Inflammatory macrophage treated with lipopolysaccharide for 4 hours (primary cell): ENCODE results near the gene FCHSD1.

Experiments used
- DNase-seq: peaks from one replicate; pipeline ENCODE4 v3.0.0-alpha.2; 2020

FCHSD1 gene

DNA sequence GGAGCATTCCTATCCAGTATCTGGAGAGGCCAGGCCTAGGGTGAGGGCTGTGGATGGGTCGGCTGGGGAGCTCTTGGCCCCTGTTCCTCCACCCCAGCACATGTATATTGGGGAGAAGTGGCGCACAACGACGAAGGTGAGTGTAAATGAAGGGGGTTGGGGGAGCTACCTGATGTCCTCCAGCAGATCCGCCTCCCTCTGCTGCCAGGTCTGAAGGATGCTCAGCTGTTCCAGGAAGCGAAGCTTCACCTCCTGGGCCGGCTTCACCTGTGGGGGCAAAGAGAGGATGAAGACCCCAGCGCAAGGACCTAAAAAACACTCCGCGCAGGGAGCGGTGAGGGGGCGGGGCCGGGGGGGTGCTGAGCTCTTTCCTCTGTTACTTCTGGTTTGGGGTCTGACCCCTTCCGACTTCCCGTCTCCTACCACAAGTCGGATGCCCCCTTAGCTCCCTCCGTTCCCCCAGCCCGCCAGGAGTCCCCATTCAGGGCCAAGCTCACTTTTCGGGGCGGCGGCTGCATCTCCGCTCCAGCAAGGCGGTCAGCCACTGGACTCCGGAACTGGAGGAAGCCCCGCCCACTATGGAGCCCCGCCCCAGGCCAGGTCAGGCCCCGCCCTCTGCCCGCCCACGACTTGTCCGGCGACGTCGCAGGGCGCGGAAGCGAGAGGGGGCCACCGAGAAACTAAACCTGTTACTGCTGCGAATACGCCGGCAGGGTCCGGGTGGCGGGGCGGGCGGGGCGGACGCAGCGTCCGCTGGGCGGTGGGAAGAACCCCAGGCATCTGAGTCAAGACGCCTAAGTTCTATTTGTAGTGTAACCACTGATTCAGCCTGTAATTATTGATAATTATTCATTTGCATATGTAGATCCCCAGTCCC, at the start of gene FCHSD1:
Gene FCHSD1, minus strand, starts transcription at position 568 of the 877 bp plus-strand sequence. Its CDS starts 50 bp downstream, at position 518.
- DNase-seq = peak; percentile 87

GRCh38 chr5:141697586-141697985, 46.4 kb upstream of the FCHSD1 start:
- no peak for DNase-seq

DNA sequence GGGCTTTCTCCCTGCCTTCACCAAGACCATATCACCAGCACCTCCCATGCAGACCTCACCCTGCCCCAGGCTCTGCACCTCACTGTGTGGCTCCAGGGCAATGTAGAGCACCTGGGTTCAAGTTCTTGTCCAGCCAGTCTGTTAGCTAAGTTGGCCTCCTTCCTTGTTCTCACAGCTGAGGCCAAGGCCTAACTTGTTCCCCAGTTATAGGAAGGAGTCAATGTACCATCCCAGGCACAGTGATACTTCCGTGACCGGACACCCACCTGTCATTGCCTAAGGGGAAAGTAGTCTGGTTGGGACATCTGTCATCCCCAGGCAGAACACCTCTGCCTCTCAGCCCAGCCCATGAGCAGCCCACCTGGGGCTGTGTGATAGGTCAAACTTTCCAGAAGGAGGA, 45.2 kb upstream of the FCHSD1 start:
- no peak for DNase-seq

DNA sequence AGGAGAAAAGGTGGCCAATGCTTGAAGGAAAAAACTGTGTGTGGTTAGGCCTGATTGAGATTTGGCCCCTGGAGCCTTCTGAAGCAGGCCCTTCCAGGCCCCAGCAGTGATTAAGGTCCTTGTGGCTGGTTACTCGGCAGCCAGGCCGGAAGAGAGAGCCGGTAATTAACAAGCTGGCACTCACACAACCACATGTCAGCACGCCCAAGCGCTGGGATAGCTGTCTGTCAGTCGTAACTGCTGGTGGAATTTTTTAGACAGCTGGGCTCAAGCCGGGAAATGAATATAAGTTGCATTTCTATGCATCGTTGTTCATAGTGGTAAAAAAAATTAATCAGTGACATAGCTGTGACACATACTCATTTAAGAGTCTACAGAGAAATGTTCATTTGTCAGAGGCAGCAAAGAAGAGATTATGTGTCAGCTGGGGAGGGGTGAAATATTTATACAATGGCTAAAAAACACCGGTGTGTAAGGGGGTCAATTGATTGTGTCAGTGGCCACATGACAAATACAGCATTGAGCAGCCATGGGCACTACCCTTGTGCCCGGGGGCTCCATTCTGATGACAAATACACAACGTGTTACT, 44.5 kb upstream of the FCHSD1 start:
- DNase-seq = no peak

- no peak for DNase-seq
These were observed 43.3 kb upstream of the FCHSD1 start for GRCh38 chr5:141694479-141694878.

DNA sequence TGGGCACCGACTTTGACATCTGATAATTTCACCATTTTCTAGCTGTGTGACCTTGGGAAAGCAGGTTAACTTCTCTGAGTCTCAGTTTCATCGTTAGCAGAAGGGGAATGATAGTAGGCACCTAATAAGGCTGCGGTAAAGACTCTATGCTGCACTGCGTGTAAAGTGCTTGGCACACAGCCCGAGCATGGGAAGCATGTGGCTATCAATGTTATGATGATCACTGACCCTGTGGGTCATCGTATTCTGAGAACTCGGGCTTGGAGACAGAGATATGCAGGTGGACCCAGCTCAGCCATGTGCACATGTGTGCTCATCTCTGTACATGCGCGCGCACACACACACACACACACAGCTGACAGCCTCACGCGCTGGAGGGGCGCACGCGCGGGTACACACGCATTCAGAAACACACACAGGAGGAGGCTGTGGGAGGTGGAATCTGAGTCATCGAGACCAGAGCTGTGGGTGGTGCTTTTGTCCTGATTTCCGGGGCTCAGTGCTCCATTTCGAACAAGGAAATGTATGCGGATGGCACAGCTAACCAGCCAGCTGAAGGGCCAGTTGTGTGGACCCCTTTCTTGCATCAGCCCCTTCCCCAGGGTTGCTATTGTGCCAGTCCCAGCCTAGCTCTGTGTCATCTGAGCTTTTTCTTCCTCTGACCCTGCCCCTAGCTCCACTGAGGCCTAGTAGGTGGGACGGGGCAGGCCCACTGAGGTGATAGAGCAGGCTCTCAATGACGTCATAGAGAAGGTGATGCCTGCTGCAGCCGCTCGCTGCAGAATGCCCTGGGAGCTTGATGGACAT, 41.9 kb upstream of the FCHSD1 start:
- peak; percentile 71 for DNase-seq

DNA sequence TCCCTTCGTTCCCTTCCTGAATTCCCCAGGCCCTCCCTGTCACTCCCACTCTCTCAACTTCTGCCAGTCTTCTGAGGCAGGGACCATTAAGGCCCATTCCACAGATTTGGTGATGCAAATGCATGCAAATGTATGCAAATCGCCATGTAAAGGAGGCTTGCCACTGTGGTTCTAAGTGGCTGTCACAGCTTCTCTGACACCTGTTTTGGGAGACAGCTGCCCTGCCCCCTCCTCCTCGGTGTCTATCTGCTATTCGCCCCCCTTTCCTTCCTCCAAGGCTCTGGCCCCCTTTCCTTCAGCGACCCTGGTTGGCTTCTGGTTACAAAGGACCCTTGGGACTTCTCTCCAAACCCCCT, 41.3 kb upstream of the FCHSD1 start:
- no peak for DNase-seq

- DNase-seq = peak; percentile 75
These were observed 40.8 kb upstream of the FCHSD1 start for GRCh38 chr5:141691867-141692532.

DNA sequence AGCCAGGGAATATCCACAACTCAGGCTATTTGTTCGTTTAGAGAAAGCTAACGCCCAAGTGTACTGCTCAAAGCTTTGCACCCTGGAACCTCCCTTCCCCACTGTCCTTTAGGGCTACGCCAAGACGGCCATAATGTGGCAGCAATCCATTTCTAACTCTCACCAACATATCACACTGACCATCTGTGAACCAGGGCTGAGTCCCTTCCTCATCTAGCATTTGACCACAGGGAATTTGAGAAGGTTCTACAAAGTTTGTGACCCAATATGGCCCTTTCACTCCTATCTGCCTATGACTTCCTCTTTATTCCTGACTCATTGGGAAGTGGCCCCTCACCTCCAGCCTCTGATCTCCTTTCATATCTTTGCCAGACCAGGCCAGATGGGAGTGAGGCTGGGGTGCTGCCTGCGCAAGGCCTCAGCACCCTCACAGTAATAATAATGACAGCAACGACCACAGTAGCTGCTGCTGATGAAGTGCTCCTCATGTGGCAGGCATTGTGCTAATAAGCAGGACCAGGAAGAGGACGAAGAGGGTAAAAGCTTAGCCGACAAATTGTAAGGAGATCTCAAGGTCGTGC, 40.2 kb upstream of the FCHSD1 start:
- peak; percentile 41 for DNase-seq

GRCh38 chr5:141686648-141687416, 35.6 kb upstream of the FCHSD1 start:
- DNase-seq = no peak

DNA sequence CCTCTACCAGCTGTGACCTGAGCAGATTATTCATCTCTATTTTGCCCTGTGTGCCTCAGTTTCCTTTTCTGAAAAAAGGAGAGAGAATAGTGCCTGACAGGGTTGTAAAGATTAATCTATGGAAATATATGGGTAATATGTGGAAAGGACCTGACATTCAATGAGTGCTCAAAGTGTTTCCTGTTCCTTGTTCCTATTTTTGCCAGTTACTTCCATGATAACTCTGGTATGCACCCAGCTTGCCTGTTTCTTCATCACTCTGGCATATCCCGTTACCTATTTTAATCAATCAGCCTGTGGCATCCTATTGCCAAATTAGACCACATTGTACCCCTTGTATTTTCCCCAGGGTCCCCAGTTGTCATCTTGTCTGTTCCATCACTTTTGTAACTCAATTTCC, 34.4 kb upstream of the FCHSD1 start:
- peak; percentile 41 for DNase-seq

GRCh38 chr5:141683596-141684141, 32.5 kb upstream of the FCHSD1 start:
- DNase-seq = no peak

GRCh38 chr5:141681695-141682641, 30.8 kb upstream of the FCHSD1 start, which contains the start of gene ARAP3:
ARAP3 (minus strand) TSS chr5:141682230; CDS start chr5:141680486, 1,744 bp downstream.
- peak; percentile 77 for DNase-seq

DNA sequence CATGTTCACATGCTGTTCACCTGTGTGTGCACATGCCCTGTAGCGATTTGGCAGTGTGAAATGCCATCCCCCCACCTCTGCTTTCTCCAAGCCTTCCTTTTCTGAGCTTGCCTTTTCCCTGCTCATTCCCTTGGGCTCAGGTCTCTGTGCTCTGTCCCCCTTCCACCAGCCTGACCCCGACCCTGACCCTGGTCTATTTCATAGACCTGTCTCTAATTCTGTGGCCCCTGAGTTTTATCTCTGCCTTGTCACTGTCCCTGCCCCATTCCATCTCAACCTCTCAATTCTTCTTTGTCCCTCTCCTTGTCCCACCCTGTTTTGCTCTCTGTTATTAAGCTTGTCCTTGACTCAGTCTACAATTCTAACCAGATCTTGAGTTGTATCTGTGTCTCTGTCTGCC, 30.1 kb upstream of the FCHSD1 start:
- DNase-seq = no peak

DNA sequence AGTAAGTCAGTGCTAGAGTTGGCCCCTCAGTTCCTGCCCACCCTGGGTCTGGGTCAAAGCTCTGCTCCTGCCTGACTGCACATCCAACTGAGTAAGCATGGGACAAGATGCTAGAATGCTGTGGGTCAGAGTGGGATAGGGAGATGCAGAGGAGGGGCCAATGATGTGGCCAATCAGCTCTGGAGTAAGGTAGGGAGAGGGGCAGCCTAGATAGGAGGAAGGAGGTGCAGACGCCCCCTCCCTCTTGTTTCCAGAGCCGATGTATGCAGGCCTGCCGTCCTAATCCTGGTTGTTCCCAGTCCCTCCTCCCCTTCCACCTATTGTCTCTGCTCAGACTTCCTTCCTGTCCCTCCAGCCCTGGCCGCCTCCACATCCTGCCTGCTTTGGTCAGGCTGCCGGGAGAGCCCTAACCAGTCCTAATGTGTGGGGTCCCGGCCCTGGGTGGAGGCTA, 29.6 kb upstream of the FCHSD1 start:
- DNase-seq = no peak

GRCh38 chr5:141680178-141680577, 29.0 kb upstream of the FCHSD1 start:
- DNase-seq = no peak

- no peak for DNase-seq
These were observed 26.2 kb upstream of the FCHSD1 start for GRCh38 chr5:141677415-141677814.

- DNase-seq = no peak
These were observed 24.5 kb upstream of the FCHSD1 start for GRCh38 chr5:141675672-141676071.

DNA sequence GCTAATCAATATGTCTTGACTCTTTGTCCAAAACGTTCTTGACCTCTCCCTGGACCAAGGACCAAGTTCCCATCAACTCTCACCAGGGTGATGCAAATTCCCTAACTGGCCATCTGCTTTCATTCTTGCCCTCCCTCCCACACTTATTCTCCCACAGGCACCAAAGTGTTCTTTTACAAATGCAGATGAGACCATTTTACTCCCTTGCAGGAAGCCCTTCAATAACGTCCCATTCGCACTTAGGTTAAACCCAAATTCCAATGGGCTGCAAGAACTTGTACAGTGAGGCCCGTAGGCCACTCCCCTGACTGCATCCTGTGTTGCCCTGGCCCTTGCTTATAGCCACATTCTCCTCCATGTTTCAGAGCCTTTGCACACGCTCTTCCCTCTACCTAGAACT, 23.5 kb upstream of the FCHSD1 start:
- DNase-seq = no peak
